Measurements from ENCODE around the gene HEBP1.

HEBP1 gene

GRCh38 chr12:13030541-13031291 lies 30.7 kb upstream of the HEBP1 start:
- Mint-ChIP-seq H3K9me3 (ENCODE audit: low read depth) (no peaks in the 10 kb centered on the region), H3K27me3 (peaks cover 4% of the 10 kb centered on the region), H3K27ac (no peak overlapping the region), H3K4me1 (ENCODE audit: low read depth) (no peaks in the 10 kb centered on the region), H3K36me3 (no peaks in the 10 kb centered on the region), H3K4me3 (no peak overlapping the region)

DNA sequence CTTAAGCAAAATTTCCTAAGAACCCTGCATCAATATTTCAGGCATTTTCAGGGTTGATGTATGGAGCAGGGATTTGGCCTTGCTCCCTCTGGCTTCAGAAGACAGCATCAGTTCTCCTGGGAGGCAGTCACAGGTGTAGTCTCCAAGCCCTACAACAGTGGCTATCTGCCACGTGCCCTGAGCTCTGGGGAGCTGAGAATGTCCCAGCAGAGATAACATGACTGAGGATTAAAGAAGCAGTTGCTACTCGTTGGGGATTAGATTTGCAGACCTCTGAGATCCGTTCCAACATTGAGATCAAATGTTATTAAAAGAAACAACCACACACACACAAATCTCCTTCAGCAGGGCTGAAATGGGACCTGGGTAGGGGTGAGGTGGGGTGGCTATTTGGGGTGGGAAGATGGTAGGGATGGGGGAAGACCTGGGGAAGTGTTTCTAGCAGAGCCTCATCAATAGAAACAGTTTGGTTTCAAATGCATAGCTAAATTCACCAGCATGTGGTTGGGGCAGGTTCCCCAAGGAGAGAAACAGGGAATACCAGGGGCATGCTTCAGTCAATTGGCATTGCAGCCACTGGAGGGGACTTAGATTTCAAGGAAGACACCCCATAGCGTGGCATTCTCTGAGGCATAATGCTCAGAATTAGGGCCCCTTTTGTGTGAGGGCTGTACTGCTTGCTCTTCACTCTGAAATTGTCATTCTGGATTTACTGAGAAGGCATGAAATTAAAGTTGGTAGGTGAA lies 28.9 kb upstream of the HEBP1 start:
- peaks cover 6% of the 10 kb centered on the region for H3K27me3 Mint-ChIP-seq
- H3K9me3 Mint-ChIP-seq (ENCODE audit: low read depth) = no peaks in the 10 kb centered on the region
- H3K27ac Mint-ChIP-seq = no peak overlapping the region
- H3K36me3 Mint-ChIP-seq = no peaks in the 10 kb centered on the region
- H3K4me1 Mint-ChIP-seq (ENCODE audit: low read depth) = no peaks in the 10 kb centered on the region
- H3K4me3 Mint-ChIP-seq = no peak overlapping the region

- H3K9me3 Mint-ChIP-seq (ENCODE audit: low read depth) = no peaks in the 10 kb centered on the region
- H3K27ac Mint-ChIP-seq = no peak overlapping the region
- no peak overlapping the region for H3K4me3 Mint-ChIP-seq
- H3K4me1 Mint-ChIP-seq (ENCODE audit: low read depth) = no peaks in the 10 kb centered on the region
- peaks cover 6% of the 10 kb centered on the region for H3K27me3 Mint-ChIP-seq
- H3K36me3 Mint-ChIP-seq = peaks cover 3% of the 10 kb centered on the region
These were observed 27.4 kb upstream of the HEBP1 start for GRCh38 chr12:13027508-13027907.

DNA sequence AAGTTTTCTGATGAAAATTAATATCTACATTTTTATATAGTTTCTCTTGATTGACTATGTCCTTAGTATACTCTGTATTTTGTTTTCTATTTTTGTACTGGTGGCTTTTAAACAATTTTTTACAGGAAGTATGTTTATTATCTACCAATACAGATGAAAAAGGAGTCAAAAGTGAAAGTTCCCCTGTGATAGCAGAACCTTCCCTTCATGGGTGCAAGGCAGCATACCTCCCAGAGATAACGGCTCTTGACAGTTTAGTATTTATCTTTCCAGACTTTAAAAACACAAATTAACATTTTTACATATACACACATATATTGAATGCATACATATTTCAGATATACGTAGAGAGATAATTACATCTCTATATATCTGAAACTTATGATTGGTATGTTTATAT lies 27.0 kb upstream of the HEBP1 start:
- no peak overlapping the region for H3K27ac Mint-ChIP-seq
- H3K4me1 Mint-ChIP-seq (ENCODE audit: low read depth) = no peaks in the 10 kb centered on the region
- H3K9me3 Mint-ChIP-seq (ENCODE audit: low read depth) = no peaks in the 10 kb centered on the region
- peaks cover 6% of the 10 kb centered on the region for H3K27me3 Mint-ChIP-seq
- peaks cover 3% of the 10 kb centered on the region for H3K36me3 Mint-ChIP-seq
- no peak overlapping the region for H3K4me3 Mint-ChIP-seq

GRCh38 chr12:13026286-13026685 lies 26.2 kb upstream of the HEBP1 start:
- Mint-ChIP-seq H3K9me3 (ENCODE audit: low read depth) (no peaks in the 10 kb centered on the region), H3K4me3 (no peak overlapping the region), H3K27ac (no peak overlapping the region), H3K4me1 (ENCODE audit: low read depth) (no peaks in the 10 kb centered on the region), H3K27me3 (peaks cover 6% of the 10 kb centered on the region), H3K36me3 (peaks cover 3% of the 10 kb centered on the region)

DNA sequence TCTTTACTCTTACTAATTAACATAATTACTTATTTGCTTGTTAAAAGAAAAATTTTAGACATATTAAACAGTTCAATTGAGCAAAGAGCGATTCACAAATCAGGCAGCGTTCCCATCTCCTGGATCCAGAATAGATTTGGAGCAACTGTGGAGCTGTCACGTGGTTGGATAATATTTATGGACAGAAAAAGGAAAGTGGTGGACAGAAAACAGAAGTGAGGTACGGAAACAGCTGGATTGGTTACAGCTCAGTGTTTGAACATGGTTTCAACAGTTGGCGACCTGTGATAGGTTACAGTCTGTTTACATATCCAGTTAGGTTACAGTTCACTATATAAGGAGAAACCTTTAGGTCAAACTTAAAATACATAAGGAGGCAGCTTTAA lies 24.5 kb upstream of the HEBP1 start:
- Mint-ChIP-seq H3K27me3 (peaks cover 6% of the 10 kb centered on the region), H3K4me1 (ENCODE audit: low read depth) (no peaks in the 10 kb centered on the region), H3K27ac (no peak overlapping the region), H3K4me3 (no peak overlapping the region), H3K36me3 (peaks cover 3% of the 10 kb centered on the region), H3K9me3 (ENCODE audit: low read depth) (no peaks in the 10 kb centered on the region)

GRCh38 chr12:13023811-13024530 lies 23.9 kb upstream of the HEBP1 start:
- Mint-ChIP-seq H3K9me3 (ENCODE audit: low read depth) (no peaks in the 10 kb centered on the region), H3K4me1 (ENCODE audit: low read depth) (no peaks in the 10 kb centered on the region), H3K27me3 (peaks cover 9% of the 10 kb centered on the region), H3K4me3 (no peak overlapping the region), H3K27ac (no peak overlapping the region), H3K36me3 (peaks cover 3% of the 10 kb centered on the region)

GRCh38 chr12:13022851-13023271 lies 22.8 kb upstream of the HEBP1 start:
- no peak overlapping the region for H3K27ac Mint-ChIP-seq
- no peaks in the 10 kb centered on the region for H3K9me3 Mint-ChIP-seq (ENCODE audit: low read depth)
- peaks cover 3% of the 10 kb centered on the region for H3K36me3 Mint-ChIP-seq
- H3K4me1 Mint-ChIP-seq (ENCODE audit: low read depth) = no peaks in the 10 kb centered on the region
- H3K4me3 Mint-ChIP-seq = no peak overlapping the region
- H3K27me3 Mint-ChIP-seq = peaks cover 9% of the 10 kb centered on the region

DNA sequence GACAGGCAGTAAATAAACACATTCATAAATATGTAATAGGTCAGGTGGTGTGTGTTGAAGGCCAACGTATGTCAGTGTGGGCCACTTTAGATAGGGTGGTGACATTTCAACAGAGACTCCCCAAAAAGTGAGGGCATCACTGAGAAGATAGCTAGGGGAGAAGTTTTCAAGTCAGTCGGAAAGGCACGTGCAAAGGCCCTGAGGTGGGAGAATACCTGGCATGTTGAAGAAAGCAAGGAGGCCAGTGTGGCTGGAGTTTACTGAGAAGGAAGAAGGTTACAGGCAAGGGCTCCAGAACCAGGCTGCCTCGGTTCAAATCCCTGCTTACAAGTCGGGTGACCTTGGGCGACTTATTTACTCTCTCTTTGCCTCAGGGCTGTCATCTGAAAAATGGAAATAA lies 11.0 kb upstream of the HEBP1 start:
- Mint-ChIP-seq H3K27me3 (peaks cover 7% of the 10 kb centered on the region), H3K9me3 (ENCODE audit: low read depth) (no peaks in the 10 kb centered on the region), H3K27ac (no peak overlapping the region), H3K36me3 (peaks cover 2% of the 10 kb centered on the region), H3K4me1 (ENCODE audit: low read depth) (no peaks in the 10 kb centered on the region), H3K4me3 (no peak overlapping the region)

- Mint-ChIP-seq H3K9me3 (ENCODE audit: low read depth) (no peaks in the 10 kb centered on the region), H3K4me1 (ENCODE audit: low read depth) (no peaks in the 10 kb centered on the region), H3K27ac (no peak overlapping the region), H3K4me3 (no peak overlapping the region), H3K36me3 (peaks cover 2% of the 10 kb centered on the region), H3K27me3 (peaks cover 6% of the 10 kb centered on the region)
These were observed 8.8 kb upstream of the HEBP1 start for GRCh38 chr12:13008741-13009380.

DNA sequence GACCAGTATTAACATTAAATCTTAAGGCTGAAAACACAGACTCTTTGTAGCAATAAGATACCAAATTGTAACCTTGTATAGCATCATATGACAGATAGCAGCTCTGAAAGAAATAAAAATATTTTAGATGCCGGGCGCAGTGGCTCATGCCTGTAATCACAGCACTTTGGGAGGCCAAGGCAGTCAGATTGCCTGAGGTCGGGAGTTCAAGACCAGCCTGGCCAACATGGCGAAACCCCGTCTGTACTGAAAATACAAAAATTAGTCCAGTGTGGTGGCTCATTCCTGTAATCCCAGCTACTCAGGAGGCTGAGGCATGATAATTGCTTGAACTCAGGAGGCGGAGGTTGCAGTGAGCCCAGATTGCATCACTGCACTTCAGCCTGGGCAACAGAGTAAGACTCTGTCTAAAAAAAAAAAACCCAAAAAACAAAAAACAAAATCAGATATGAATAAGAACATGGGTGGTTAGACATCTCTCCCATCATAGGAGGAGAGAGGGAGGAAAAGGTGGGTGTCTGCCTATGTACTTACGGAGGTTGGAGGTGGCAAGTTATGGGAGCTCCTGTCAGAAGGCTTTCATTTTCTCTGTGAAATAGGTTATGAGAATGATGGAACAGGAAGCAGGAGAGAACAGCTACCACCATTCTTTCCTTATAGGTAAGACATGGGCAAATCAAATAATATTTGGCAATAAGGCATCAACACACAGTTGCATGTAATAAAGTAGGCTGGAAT lies 7.6 kb upstream of the HEBP1 start:
- H3K27me3 Mint-ChIP-seq = peaks cover 6% of the 10 kb centered on the region
- no peaks in the 10 kb centered on the region for H3K4me1 Mint-ChIP-seq (ENCODE audit: low read depth)
- no peak overlapping the region for H3K27ac Mint-ChIP-seq
- peaks cover 2% of the 10 kb centered on the region for H3K36me3 Mint-ChIP-seq
- no peaks in the 10 kb centered on the region for H3K9me3 Mint-ChIP-seq (ENCODE audit: low read depth)
- no peak overlapping the region for H3K4me3 Mint-ChIP-seq

DNA sequence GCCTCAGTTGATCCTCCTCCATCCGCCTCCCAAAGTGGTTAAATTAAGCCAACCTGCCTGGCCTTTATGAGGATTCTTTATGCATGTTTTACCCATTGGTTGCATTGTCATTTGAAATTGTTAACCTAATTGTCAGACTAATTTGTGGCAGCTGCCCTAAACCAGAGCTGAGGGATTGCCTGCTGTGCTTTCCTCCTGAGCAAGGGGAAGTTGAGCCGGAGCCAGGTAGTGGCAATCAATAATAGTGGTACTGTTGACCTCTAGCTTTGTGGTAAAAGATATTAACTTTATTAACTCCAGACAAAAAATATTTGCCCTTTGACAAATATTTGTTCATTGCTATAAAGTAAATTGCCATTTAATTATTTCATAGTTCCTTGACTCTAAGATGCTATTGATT lies 5.6 kb upstream of the HEBP1 start:
- no peak overlapping the region for H3K4me3 Mint-ChIP-seq
- peaks cover 13% of the 10 kb centered on the region for H3K27me3 Mint-ChIP-seq
- peaks cover 2% of the 10 kb centered on the region for H3K36me3 Mint-ChIP-seq
- no peak overlapping the region for H3K27ac Mint-ChIP-seq
- no peaks in the 10 kb centered on the region for H3K9me3 Mint-ChIP-seq (ENCODE audit: low read depth)
- H3K4me1 Mint-ChIP-seq (ENCODE audit: low read depth) = peaks cover 9% of the 10 kb centered on the region

DNA sequence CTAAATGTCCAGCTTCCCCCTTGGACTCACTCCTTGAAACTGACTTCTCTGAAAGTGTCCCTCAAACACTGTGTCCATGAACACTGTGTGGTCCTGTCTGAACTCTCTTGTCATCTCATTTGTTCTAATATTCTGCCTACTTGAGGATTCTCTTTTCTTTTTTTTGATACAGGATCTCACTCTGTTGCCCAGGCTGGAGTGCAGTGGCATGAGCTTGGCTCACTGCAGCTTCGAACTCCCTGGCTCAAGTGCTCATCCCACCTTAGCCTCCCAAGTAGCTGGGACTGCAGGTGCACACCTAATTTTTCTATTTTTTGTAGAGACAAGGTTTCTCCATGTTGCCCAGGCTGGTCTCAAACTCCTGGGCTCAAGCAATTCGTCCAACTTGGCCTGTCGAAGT lies 4.9 kb upstream of the HEBP1 start:
- Mint-ChIP-seq H3K36me3 (peaks cover 2% of the 10 kb centered on the region), H3K4me1 (ENCODE audit: low read depth) (peaks cover 9% of the 10 kb centered on the region), H3K27ac (no peak overlapping the region), H3K4me3 (no peak overlapping the region), H3K9me3 (ENCODE audit: low read depth) (no peaks in the 10 kb centered on the region), H3K27me3 (peaks cover 13% of the 10 kb centered on the region)

GRCh38 chr12:13004361-13004760 lies 4.3 kb upstream of the HEBP1 start:
- Mint-ChIP-seq H3K9me3 (ENCODE audit: low read depth) (no peaks in the 10 kb centered on the region), H3K4me3 (no peak overlapping the region), H3K27me3 (peaks cover 13% of the 10 kb centered on the region), H3K27ac (no peak overlapping the region), H3K4me1 (ENCODE audit: low read depth) (peaks cover 15% of the 10 kb centered on the region), H3K36me3 (peaks cover 2% of the 10 kb centered on the region)
